Pancreas (tissue), 10 donors: ENCODE measurements around the gene CHST13. TPM values are rescaled to one million over a fixed set of nuclear protein-coding genes. Genes with fewer than 3 reads are reported as not detected.

Experiments
- ATAC-seq, 4 donors: fragments of 200-7000 bp; cut with Tn5 transposase; one replicate each; pipeline versions ENCODE4 v1.8.0 to v1.9.1; 2020; ENCODE audit warnings: mild to moderate bottlenecking in 4 of 4, moderate library complexity in 4 of 4
- DNase-seq, 6 donors: peaks; one replicate each; pipeline ENCODE4 v3.0.0-alpha.2; 2020
- FAIRE-seq: peaks from 2 replicates; lab custom pipeline; 2012; peaks lifted over from hg19 to GRCh38; lab: Jason Lieb, UNC
- H3K27ac ChIP-seq, 4 donors: fragments of 200-600 bp; sonication (generic); 1 replicate in 3 of 4; 2 replicates in 1 of 4; pipeline versions ENCODE4 v1.5.0 to v1.8.0; 2020
- H3K27me3 ChIP-seq, 4 donors: fragments of 200-600 bp; one replicate each; pipeline ENCODE4 v1.8.0; 2021
- H3K36me3 ChIP-seq, 3 donors: fragments of 200-600 bp; sonication (generic) in 1 of 3; one replicate each; pipeline versions ENCODE4 v1.5.0 to v1.8.0; 2020 to 2021
- H3K4me1 ChIP-seq, 3 donors: fragments of 200-600 bp; one replicate each; pipeline ENCODE4 v1.8.0; 2021
- H3K4me3 ChIP-seq, 4 donors: fragments of 200-600 bp; sonication (generic) in 2 of 4; one replicate each; pipeline versions ENCODE4 v1.5.0 to v1.8.0; 2020 to 2021
- H3K9me3 ChIP-seq, 4 donors: fragments of 200-600 bp; one replicate each; pipeline ENCODE4 v1.8.0; 2021
- CTCF ChIP-seq, 4 donors: fragments of 200-600 bp; sonication (generic) in 3 of 4; IDR thresholded peaks; one replicate each; pipeline versions ENCODE4 v1.5.0 to v1.8.0; 2021; ENCODE audit warnings: antibody characterized with exemption in 4 of 4
- WGBS, 2 donors: extraction: QIAGEN DNeasy Blood & Tissue Kit; methylation state at CpG; one replicate each; pipeline ENCODE4 v1.1.7; 2013; 5-methylcytosine and 5-hydroxymethylcytosine counted together
- intact Hi-C, 3 donors: fragments of 100-400 bp; cut with DNase I; formaldehyde crosslinking; loops; one replicate each; pipeline versions ENCODE4 v1.11.1 to v1.14.2; 2022
- polyA plus RNA-seq, 2 donors: library from polyadenylated mRNA; stranded (reverse); fragments of 200-250 nt; gene quantifications; one replicate each; pipeline ENCODE4 v1.2.3, GENCODE V29; 2013
- total RNA-seq, 6 donors: library from RNA; stranded (reverse); fragmentation: NEBNext Ultra II Directional in 4 of 6; extraction: Animal tissue kit (Norgen Biotek cat#: 25700) in 4 of 6; gene quantifications; one replicate each; pipeline versions ENCODE4 v1.2.1 to v1.2.4, GENCODE V29; 2021 to 2023
- donor health status: healthy with polysubstance abuse.
- donor health status: DM: no; HTN: no; CAD: no; lungs with moderate emphysema.
- donor health status: DM: no; HTN: no; CAD: no.
- donor health status: control.
- donor health status: control.
- donor health status: Bipolar disorder and iron deficiency.
- donor health status: DM: yes; HTN: yes; CAD: no.
- donor health status: DM: no; HTN: no; CAD: no.
- donor health status: DM: no; HTN: no; CAD: no.
- donor health status: DM: yes; HTN: yes; CAD: no.

Gene CHST13
- total and polyA plus RNA-seq, 8 donors, result 0.08 to 0.28 (median 0.19) TPM; not detected in 2

GRCh38 chr3:126495786-126496185 is 28.2 kb upstream of the CHST13 start:
- intact Hi-C loops, result no loop called here
- H3K27ac ChIP-seq, result no peak overlapping the region
- 89 to 94% methylated on average over 8 of the region's 8 CpGs for WGBS, 2 donors
- FAIRE-seq (no peak), DNase-seq (peak in 1 of 6 donors; percentile 45), ATAC-seq (no peak)
- no peaks in the 10 kb centered on the region for H3K36me3 ChIP-seq
- no peaks in the 10 kb centered on the region for H3K9me3 ChIP-seq
- H3K4me1 ChIP-seq, result no peaks in the 10 kb centered on the region
- H3K4me3 ChIP-seq, result no peak overlapping the region
- no peak for TF ChIP-seq CTCF (IDR thresholded peaks at IDR 0.05)
- H3K27me3 ChIP-seq, result no peaks in the 10 kb centered on the region

- intact Hi-C loops, result no loop called here
- H3K9me3 ChIP-seq, result no peaks in the 10 kb centered on the region
- no peaks in the 10 kb centered on the region for H3K36me3 ChIP-seq
- no peak overlapping the region for H3K27ac ChIP-seq
- ATAC-seq (no peak), FAIRE-seq (no peak), DNase-seq (peak in 1 of 6 donors; percentile 47)
- H3K4me3 ChIP-seq, result no peak overlapping the region
- WGBS, 2 donors, result 74 to 77% methylated on average over 21 of the region's 21 CpGs
- no peaks in the 10 kb centered on the region for H3K27me3 ChIP-seq
- no peak for TF ChIP-seq CTCF (IDR thresholded peaks at IDR 0.05)
- H3K4me1 ChIP-seq, result no peaks in the 10 kb centered on the region
Measured at GRCh38 chr3:126496894-126497850, 26.8 kb upstream of the CHST13 start.

- WGBS, 2 donors, result 89 to 97% methylated on average over 6 of the region's 6 CpGs
- Histone ChIP-seq H3K4me3 (no peak overlapping the region), H3K27me3 (no peaks in the 10 kb centered on the region), H3K36me3 (no peaks in the 10 kb centered on the region), H3K9me3 (no peaks in the 10 kb centered on the region), H3K27ac (no peak overlapping the region), H3K4me1 (no peaks in the 10 kb centered on the region)
- no peak for TF ChIP-seq CTCF (IDR thresholded peaks at IDR 0.05)
- intact Hi-C loops, result no loop called here
- FAIRE-seq (no peak), DNase-seq (peak in 1 of 6 donors; percentile 28), ATAC-seq (no peak)
Measured at GRCh38 chr3:126497956-126498355, 26.0 kb upstream of the CHST13 start.

- ATAC-seq (no peak), FAIRE-seq (no peak), DNase-seq (peak in 1 of 6 donors; percentile 34)
- intact Hi-C loops, result no loop called here
- Histone ChIP-seq H3K4me1 (no peaks in the 10 kb centered on the region), H3K36me3 (no peaks in the 10 kb centered on the region), H3K9me3 (no peaks in the 10 kb centered on the region), H3K27ac (no peak overlapping the region), H3K4me3 (no peak overlapping the region), H3K27me3 (no peaks in the 10 kb centered on the region)
- no peak for TF ChIP-seq CTCF (IDR thresholded peaks at IDR 0.05)
- 70 to 85% methylated on average over 4 of the region's 4 CpGs for WGBS, 2 donors
Measured at GRCh38 chr3:126498461-126498860, 25.5 kb upstream of the CHST13 start.

GRCh38 chr3:126498929-126499328 is 25.0 kb upstream of the CHST13 start:
- H3K27me3 ChIP-seq, result no peaks in the 10 kb centered on the region
- no peaks in the 10 kb centered on the region for H3K36me3 ChIP-seq
- WGBS, 2 donors, result 63 to 77% methylated on average over 10 of the region's 10 CpGs
- H3K4me1 ChIP-seq, result no peaks in the 10 kb centered on the region
- no peaks in the 10 kb centered on the region for H3K9me3 ChIP-seq
- H3K27ac ChIP-seq, result no peak overlapping the region
- H3K4me3 ChIP-seq, result no peak overlapping the region
- DNase-seq, result peak in 1 of 6 donors; percentile 45
- intact Hi-C loops, result no loop called here
- no peak for FAIRE-seq
- no peak for TF ChIP-seq CTCF (IDR thresholded peaks at IDR 0.05)
- ATAC-seq, result no peak
